ENCODE measurements around the gene KRTAP12-4. TPM values are rescaled to one million over a fixed set of nuclear protein-coding genes. Genes with fewer than 3 reads are reported as not detected.
"Not testable (repeated sequence)": the region's sequence is repeated elsewhere in the genome, so short reads cannot be mapped to it uniquely, and the experiment has no call there.

KRTAP12-4 gene
- total and polyA plus RNA-seq, 7 donors, result not detected

- Histone ChIP-seq H3K27ac (no peak overlapping the region), H3K4me3 (no peak overlapping the region), H3K27me3 (ENCODE audit: insufficient read depth in 3 of 3, low read length in 2 of 3) (peaks cover 0 to 37% (median 13%) of the 10 kb centered on the region in 3 donors), H3K4me1 (no peaks in the 10 kb centered on the region), H3K9me3 (peaks cover 6% of the 10 kb centered on the region), H3K36me3 (ENCODE audit: insufficient read depth in 1 of 2, low read depth in 1 of 2) (no peaks in the 10 kb centered on the region)
- WGBS, 3 donors, result 78 to 84% (median 80%) methylated on average over 4 of the region's 4 CpGs
- ATAC-seq (no peak), DNase-seq (no peak)
- TF ChIP-seq CTCF (IDR thresholded peaks at IDR 0.05), result no peak
- intact Hi-C loops (cut with DNase I), result no loop called here
These were observed 42.9 kb downstream of the KRTAP12-4 start for GRCh38 chr21:44611551-44611950.

GRCh38 chr21:44610157-44610843, 44.2 kb downstream of the KRTAP12-4 start:
- WGBS, 3 donors, result 94 to 96% (median 95%) methylated on average over 7 of the region's 7 CpGs
- intact Hi-C loops (cut with DNase I); DNase-seq; H3K4me1 ChIP-seq; H3K36me3 ChIP-seq (ENCODE audit: insufficient read depth in 1 of 2, low read depth in 1 of 2); H3K27ac ChIP-seq; H3K9me3 ChIP-seq; ATAC-seq; H3K4me3 ChIP-seq: not testable (repeated sequence)
- H3K27me3 ChIP-seq (ENCODE audit: insufficient read depth in 3 of 3, low read length in 2 of 3), result peaks cover 0 to 25% (median 13%) of the 10 kb centered on the region in 3 donors

- Histone ChIP-seq H3K9me3 (peaks cover 6% of the 10 kb centered on the region), H3K36me3 (ENCODE audit: insufficient read depth in 1 of 2, low read depth in 1 of 2) (no peaks in the 10 kb centered on the region), H3K27ac (no peak overlapping the region), H3K4me1 (no peaks in the 10 kb centered on the region), H3K4me3 (no peak overlapping the region), H3K27me3 (ENCODE audit: insufficient read depth in 3 of 3, low read length in 2 of 3) (peaks cover 0 to 22% (median 12%) of the 10 kb centered on the region in 3 donors)
- no peak for TF ChIP-seq CTCF (IDR thresholded peaks at IDR 0.05)
- no peak for ATAC-seq
- no peak for DNase-seq
- intact Hi-C loops (cut with DNase I), result no loop called here
These were observed 45.3 kb downstream of the KRTAP12-4 start for GRCh38 chr21:44609193-44609592.

- H3K27me3 ChIP-seq (ENCODE audit: insufficient read depth in 3 of 3, low read length in 2 of 3), result peaks cover 0 to 31% (median 9%) of the 10 kb centered on the region in 3 donors
- DNase-seq, result no peak
- H3K4me3 ChIP-seq, result no peak overlapping the region
- no peak for ATAC-seq
- intact Hi-C loops (cut with DNase I), result no loop called here
- no peak for TF ChIP-seq CTCF (IDR thresholded peaks at IDR 0.05)
- 68 to 82% (median 74%) methylated on average over 4 of the region's 4 CpGs for WGBS, 3 donors
- H3K27ac ChIP-seq, result no peak overlapping the region
- no peaks in the 10 kb centered on the region for H3K4me1 ChIP-seq
- no peaks in the 10 kb centered on the region for H3K36me3 ChIP-seq (ENCODE audit: insufficient read depth in 1 of 2, low read depth in 1 of 2)
- H3K9me3 ChIP-seq, result peaks cover 6% of the 10 kb centered on the region
These were observed 48.0 kb downstream of the KRTAP12-4 start for GRCh38 chr21:44606495-44606894.

Other genes with a start within 250 kb of the KRTAP12-4 start
- gene LRRC3, start 199.1 kb downstream of the KRTAP12-4 start, total RNA-seq, result 1 to 10 TPM in 1 of 4 donors, under 1 TPM in 3; 0.13 to 1.1 (median 0.23) TPM
- under 1 TPM; 0.08 to 0.29 (median 0.08) TPM for gene LRRC3, start 199.1 kb downstream of the KRTAP12-4 start, polyA plus RNA-seq
- not detected for gene KRTAP10-1, start 114.5 kb downstream of the KRTAP12-4 start, total RNA-seq
- not detected for gene KRTAP10-1, start 114.5 kb downstream of the KRTAP12-4 start, polyA plus RNA-seq
- gene KRTAP10-2, start 103.2 kb downstream of the KRTAP12-4 start, total RNA-seq, result not detected
- gene KRTAP10-2, start 103.2 kb downstream of the KRTAP12-4 start, polyA plus RNA-seq, result not detected
- not detected for gene KRTAP10-3, start 95.9 kb downstream of the KRTAP12-4 start, total RNA-seq
- gene KRTAP10-3, start 95.9 kb downstream of the KRTAP12-4 start, polyA plus RNA-seq, result not detected
- gene KRTAP10-4, start 80.9 kb downstream of the KRTAP12-4 start, total RNA-seq, result not detected
- not detected for gene KRTAP10-4, start 80.9 kb downstream of the KRTAP12-4 start, polyA plus RNA-seq
- gene KRTAP10-5, start 74.1 kb downstream of the KRTAP12-4 start, total RNA-seq, result not detected
- not detected for gene KRTAP10-5, start 74.1 kb downstream of the KRTAP12-4 start, polyA plus RNA-seq
- not detected for gene KRTAP10-6, start 62.2 kb downstream of the KRTAP12-4 start, total RNA-seq
- gene KRTAP10-6, start 62.2 kb downstream of the KRTAP12-4 start, polyA plus RNA-seq, result not detected
- not detected for gene KRTAP10-7, start 54.1 kb downstream of the KRTAP12-4 start, total RNA-seq
- gene KRTAP10-7, start 54.1 kb downstream of the KRTAP12-4 start, polyA plus RNA-seq, result not detected
- not detected for gene KRTAP10-8, start 42.6 kb downstream of the KRTAP12-4 start, total RNA-seq
- not detected for gene KRTAP10-8, start 42.6 kb downstream of the KRTAP12-4 start, polyA plus RNA-seq
- not detected for gene KRTAP10-9, start 27.6 kb downstream of the KRTAP12-4 start, total RNA-seq
- not detected for gene KRTAP10-9, start 27.6 kb downstream of the KRTAP12-4 start, polyA plus RNA-seq
- not detected for gene KRTAP10-10, start 17.3 kb downstream of the KRTAP12-4 start, total RNA-seq
- gene KRTAP10-10, start 17.3 kb downstream of the KRTAP12-4 start, polyA plus RNA-seq, result not detected
- not detected for gene KRTAP10-11, start 8.2 kb downstream of the KRTAP12-4 start, total RNA-seq
- gene KRTAP10-11, start 8.2 kb downstream of the KRTAP12-4 start, polyA plus RNA-seq, result not detected
- gene KRTAP12-3, start 3.3 kb upstream of the KRTAP12-4 start, total RNA-seq, result not detected
- gene KRTAP12-3, start 3.3 kb upstream of the KRTAP12-4 start, polyA plus RNA-seq, result not detected
- not detected for gene KRTAP12-2, start 12.3 kb upstream of the KRTAP12-4 start, total RNA-seq
- not detected for gene KRTAP12-2, start 12.3 kb upstream of the KRTAP12-4 start, polyA plus RNA-seq
- gene KRTAP12-1, start 27.5 kb upstream of the KRTAP12-4 start, total RNA-seq, result not detected
- not detected for gene KRTAP12-1, start 27.5 kb upstream of the KRTAP12-4 start, polyA plus RNA-seq
- not detected for gene KRTAP10-12, start 42.5 kb upstream of the KRTAP12-4 start, total RNA-seq
- gene KRTAP10-12, start 42.5 kb upstream of the KRTAP12-4 start, polyA plus RNA-seq, result not detected
- gene TSPEAR, start 56.9 kb upstream of the KRTAP12-4 start, total RNA-seq, result not detected
- not detected for gene TSPEAR, start 56.9 kb upstream of the KRTAP12-4 start, polyA plus RNA-seq
- 10 to 100 TPM; 64.9 to 93.8 (median 81.7) TPM for gene UBE2G2, start 147.2 kb upstream of the KRTAP12-4 start, total RNA-seq
- gene UBE2G2, start 147.2 kb upstream of the KRTAP12-4 start, polyA plus RNA-seq, result 10 to 100 TPM; 39.0 to 72.8 (median 55.3) TPM
- gene SUMO3, start 163.4 kb upstream of the KRTAP12-4 start, total RNA-seq, result 10 to 100 TPM; 50.2 to 78.7 (median 65.6) TPM
- 10 to 100 TPM; 38.6 to 86.6 (median 58.7) TPM for gene SUMO3, start 163.4 kb upstream of the KRTAP12-4 start, polyA plus RNA-seq
- 10 to 100 TPM; 49.6 to 72.1 (median 66.5) TPM for gene PTTG1IP, start 219.0 kb upstream of the KRTAP12-4 start, total RNA-seq
- gene PTTG1IP, start 219.0 kb upstream of the KRTAP12-4 start, polyA plus RNA-seq, result 100 to 1,000 TPM in 1 of 3 donors, 10 to 100 TPM in 2; 57.1 to 108 (median 69.3) TPM